Measurements from ENCODE around the gene BID.
"Not testable (repeated sequence)": the region's sequence is repeated elsewhere in the genome, so short reads cannot be mapped to it uniquely, and the experiment has no call there.

BID gene

DNA sequence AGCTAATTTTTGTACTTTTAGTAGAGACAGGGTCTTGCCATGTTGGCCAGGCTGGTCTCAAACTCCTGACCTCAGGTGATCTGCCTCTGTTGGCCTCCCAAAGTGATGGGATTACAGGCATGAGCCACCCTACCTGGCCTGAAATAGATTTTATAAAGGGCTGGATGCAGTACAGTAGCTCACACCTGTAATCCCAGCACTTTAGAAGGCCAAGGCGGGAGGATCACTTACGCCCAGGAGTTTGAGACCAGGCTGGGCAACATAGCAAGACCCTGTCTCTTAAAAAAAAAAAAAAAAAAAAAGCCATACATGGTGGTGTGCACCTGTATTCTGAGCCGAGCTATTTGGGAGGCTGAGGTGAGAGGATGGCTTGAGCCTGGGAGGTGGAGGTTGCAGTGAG, 76.0 kb downstream of the BID start:
- not testable (repeated sequence) for DNase-seq

DNA sequence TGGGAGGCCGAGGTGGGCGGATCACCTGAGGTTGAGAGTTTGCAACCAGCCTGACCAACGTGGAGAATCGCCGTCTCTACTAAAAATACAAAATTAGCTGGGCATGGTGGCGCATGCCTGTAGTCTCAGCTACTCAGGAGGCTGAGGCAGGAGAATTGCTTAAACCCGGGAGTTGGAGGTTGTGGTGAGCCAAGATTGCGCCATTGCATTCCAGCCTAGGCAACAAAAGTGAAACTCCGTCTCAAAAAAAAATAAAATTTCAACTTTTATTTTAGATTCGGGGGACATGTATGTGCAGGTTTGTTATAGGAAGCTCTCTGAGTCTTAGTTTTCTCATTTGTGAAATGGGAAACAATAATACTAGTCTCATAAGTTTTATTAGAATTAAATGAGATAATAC, 77.1 kb downstream of the BID start:
- DNase-seq: not testable (repeated sequence)

DNA sequence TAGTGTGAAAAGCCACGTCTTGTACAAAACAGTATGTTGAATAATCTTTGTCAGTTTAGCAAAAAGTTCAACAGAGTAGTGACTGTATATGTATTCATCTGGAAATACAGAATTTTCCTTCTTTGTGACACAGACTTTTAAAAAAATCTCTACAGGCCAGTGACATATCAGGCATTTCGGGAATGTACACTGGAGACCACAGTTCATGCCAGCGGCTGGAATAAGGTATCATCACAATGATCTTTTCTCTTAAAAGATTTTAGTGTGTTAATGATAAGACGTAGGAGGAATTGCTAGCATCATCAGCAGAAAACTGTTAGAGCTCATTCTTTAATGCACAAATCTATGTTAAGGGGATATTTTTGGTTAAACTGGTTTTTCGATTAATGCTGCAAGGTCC, 78.3 kb downstream of the BID start:
- DNase-seq: no peak

DNA sequence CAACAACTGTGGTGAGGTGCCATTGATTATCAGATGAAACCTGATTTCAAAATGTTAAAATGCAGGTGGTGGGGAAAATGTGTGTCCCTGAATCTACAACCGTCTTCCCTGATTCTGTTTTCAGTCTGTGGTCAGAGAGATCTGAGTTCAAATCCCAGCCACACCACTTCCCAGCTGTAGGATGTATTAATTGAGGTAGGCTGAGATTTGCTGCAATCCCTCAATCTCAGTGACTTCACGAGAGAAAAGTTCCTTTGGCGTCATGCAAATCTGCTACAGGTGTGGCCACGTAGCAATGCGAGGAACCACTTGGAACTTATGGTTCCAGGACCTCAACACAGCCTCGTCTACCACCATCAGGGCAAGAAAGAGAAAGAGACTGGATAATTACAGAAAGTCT, 79.5 kb downstream of the BID start:
- no peak for DNase-seq

DNA sequence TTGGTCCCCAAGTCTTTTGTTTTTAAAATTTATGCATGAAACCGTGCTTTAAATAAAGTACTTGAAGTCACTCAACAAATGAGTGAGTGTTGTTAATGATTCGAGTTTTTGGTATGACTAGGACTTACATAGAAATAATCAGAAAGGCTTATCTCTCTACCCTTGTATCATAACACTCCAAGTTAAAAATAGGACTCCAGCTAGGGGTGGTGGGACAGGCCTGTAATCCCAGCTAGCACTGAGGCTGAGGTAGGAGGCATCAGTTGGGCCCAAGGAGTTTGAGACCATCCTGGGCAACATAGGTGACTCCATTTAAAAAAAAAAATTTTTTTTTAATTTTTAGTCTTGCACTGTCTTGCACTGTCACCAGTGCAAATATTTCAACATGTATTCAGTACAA, 80.1 kb downstream of the BID start:
- no peak for DNase-seq

DNA sequence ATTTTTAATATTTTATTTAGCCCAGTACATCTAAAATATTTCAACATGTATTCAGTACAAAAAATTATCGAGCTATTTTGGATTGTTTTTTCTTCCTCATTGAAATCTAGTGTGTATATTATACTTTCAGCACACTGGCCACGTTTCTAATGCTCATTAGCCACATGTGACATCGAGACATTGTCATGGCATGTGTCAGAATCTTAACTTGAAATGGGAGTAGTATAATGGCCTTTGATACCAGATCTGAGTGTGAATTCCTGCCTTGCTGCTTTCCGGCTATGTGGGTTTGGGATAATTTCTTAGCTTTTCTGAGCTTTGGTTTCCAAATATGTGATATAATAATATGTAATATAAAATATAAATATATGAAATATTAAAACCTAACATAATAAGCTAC, 81.4 kb downstream of the BID start:
- DNase-seq: no peak

DNA sequence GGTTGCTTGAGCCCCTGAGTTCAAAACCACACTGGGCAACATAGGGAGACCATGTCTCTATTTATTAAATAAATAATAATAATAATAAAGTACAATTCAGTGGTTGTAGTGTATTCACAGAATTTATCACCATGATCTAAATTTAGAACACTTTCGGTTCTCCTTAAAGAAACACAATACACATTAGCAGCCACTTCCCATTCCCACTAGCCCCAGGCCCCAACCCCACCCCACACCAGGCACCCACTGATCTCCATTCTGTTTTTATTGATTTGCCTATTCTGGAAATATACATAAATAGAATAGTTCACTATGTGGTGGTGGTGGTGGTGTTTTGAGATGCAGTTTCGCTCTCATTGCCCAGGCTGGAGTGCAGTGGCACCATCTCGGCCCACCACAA, 90.0 kb downstream of the BID start:
- no peak for DNase-seq

Measured in NCI-H2171 (cell line).